Measurements from ENCODE around the gene DOCK1.

Gene DOCK1

DNA sequence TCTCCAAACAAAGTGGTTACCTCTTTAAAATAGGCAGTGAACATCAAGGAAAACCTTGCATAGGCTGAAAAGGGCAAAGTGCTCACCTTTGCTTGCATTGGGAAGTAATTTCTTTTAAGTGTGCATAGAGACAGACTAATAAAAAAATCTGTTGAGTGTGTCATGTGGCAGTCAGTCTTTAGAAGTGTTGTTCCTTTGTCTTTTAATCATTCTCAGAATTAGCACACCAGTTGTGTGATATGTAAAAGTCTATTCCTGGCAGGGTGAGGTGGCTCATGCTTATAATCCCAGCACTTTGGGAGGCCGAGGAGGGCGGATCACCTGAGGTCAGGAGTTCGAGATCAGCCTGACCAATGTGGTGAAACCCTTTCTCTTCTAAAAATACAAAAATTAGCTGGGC, 174.2 kb downstream of the DOCK1 start:
- Histone ChIP-seq H3K36me3 (ENCODE audit: control insufficient read depth, low read depth, low read length) (no peaks in the 10 kb centered on the region), H3K27me3 (ENCODE audit: control insufficient read depth, insufficient read depth, low read length) (no peaks in the 10 kb centered on the region), H3K27ac (ENCODE audit: low read length) (no peak overlapping the region), H3K9ac (ENCODE audit: low read length) (no peak overlapping the region), H3K4me1 (ENCODE audit: control insufficient read depth, low read depth, low read length) (peaks cover 8% of the 10 kb centered on the region), H3K9me3 (ENCODE audit: control insufficient read depth, low read depth, low read length) (no peaks in the 10 kb centered on the region), H3K4me3 (ENCODE audit: low read length) (no peak overlapping the region)

DNA sequence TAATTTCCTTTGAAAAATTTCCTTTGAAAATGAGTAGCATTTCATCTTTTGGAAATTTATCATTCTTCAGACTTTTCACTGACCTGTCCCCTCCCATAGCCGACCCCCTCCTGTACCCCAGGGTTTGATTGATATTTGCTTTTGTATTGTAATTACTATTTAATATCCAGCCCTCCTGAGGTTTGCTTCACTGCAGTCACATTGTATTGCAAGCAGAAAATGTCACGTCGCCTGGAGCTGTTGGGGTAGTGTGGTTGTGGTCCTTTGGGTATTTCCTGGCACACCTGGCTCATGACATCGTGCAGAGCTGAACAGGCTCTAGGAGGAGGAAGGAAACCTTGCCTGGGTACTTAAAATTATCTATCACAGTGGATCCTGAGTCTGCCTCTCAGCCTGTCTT, 175.1 kb downstream of the DOCK1 start:
- H3K27me3 ChIP-seq (ENCODE audit: control insufficient read depth, insufficient read depth, low read length) = no peaks in the 10 kb centered on the region
- H3K4me3 ChIP-seq (ENCODE audit: low read length) = no peak overlapping the region
- H3K9ac ChIP-seq (ENCODE audit: low read length) = no peak overlapping the region
- peaks cover 8% of the 10 kb centered on the region for H3K4me1 ChIP-seq (ENCODE audit: control insufficient read depth, low read depth, low read length)
- no peak overlapping the region for H3K27ac ChIP-seq (ENCODE audit: low read length)
- no peaks in the 10 kb centered on the region for H3K36me3 ChIP-seq (ENCODE audit: control insufficient read depth, low read depth, low read length)
- no peaks in the 10 kb centered on the region for H3K9me3 ChIP-seq (ENCODE audit: control insufficient read depth, low read depth, low read length)

DNA sequence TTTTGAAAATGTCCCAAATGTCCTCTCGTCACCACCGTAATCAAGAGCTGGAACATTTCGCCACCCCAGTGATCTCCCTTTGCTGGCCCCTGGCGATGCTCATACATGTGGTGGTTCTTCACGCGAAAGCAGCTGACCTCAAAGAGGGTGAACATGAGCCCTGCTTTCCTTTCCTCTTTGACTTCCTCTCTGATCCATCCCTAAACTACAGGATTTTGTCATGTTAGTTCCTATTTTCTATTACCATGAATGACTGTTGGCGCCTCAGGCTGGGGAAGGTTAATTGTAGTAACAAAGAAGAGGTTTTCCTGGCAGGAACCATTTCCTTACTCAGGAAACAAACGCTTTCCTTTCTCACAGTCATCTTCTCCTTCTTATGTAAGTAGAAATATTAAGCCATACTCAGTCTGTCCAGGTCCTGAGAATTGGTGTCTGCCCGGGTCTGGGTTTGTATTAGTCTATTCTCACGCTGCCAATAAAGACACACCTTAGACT, 176.7 kb downstream of the DOCK1 start:
- no peaks in the 10 kb centered on the region for H3K9me3 ChIP-seq (ENCODE audit: control insufficient read depth, low read depth, low read length)
- no peak overlapping the region for H3K27ac ChIP-seq (ENCODE audit: low read length)
- peaks cover 8% of the 10 kb centered on the region for H3K4me1 ChIP-seq (ENCODE audit: control insufficient read depth, low read depth, low read length)
- H3K9ac ChIP-seq (ENCODE audit: low read length) = no peak overlapping the region
- no peaks in the 10 kb centered on the region for H3K36me3 ChIP-seq (ENCODE audit: control insufficient read depth, low read depth, low read length)
- H3K4me3 ChIP-seq (ENCODE audit: low read length) = no peak overlapping the region
- no peaks in the 10 kb centered on the region for H3K27me3 ChIP-seq (ENCODE audit: control insufficient read depth, insufficient read depth, low read length)

DNA sequence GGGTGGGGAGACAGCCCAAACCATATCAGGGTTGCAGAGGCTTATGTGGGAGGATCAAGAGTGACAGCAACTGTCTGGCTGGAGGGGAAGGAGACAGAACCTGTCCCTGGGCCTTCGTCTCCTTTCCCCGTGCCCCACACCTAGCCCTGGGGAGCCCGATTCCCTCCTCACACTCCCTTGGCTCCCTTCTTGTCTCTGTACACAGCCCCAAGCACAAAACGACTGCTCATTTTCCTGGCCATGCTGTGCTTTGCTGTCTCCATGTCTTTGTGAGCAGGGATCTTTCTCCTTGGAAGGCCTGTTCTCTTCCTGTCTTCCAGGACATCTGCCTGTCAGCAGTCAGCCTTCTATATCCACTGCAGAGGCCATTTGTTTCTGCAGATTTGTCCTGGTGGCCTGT, 177.4 kb downstream of the DOCK1 start:
- peaks cover 8% of the 10 kb centered on the region for H3K4me1 ChIP-seq (ENCODE audit: control insufficient read depth, low read depth, low read length)
- H3K9ac ChIP-seq (ENCODE audit: low read length) = no peak overlapping the region
- no peaks in the 10 kb centered on the region for H3K27me3 ChIP-seq (ENCODE audit: control insufficient read depth, insufficient read depth, low read length)
- no peaks in the 10 kb centered on the region for H3K36me3 ChIP-seq (ENCODE audit: control insufficient read depth, low read depth, low read length)
- no peaks in the 10 kb centered on the region for H3K9me3 ChIP-seq (ENCODE audit: control insufficient read depth, low read depth, low read length)
- no peak overlapping the region for H3K27ac ChIP-seq (ENCODE audit: low read length)
- H3K4me3 ChIP-seq (ENCODE audit: low read length) = no peak overlapping the region

DNA sequence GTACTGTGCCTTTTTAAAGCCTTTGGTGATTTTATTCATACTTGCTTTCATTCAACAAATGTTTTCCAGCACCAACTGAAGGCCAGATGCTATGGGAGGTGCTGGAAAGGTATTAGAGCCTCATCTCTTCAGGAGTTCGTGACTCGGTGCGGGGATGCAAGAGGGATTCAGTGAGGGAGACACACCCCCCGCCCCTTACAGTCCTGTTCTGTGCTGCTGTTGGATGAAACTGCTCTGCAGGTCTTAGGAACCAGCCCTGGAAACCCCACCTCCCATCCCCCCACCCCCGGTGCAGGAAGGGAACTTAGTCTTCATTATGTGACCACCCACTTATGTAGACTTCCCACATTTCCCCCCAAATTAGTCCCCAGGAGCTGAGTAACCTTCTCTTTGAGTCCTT, 180.7 kb downstream of the DOCK1 start:
- H3K4me3 ChIP-seq (ENCODE audit: low read length) = no peak overlapping the region
- H3K4me1 ChIP-seq (ENCODE audit: control insufficient read depth, low read depth, low read length) = no peaks in the 10 kb centered on the region
- H3K9ac ChIP-seq (ENCODE audit: low read length) = no peak overlapping the region
- no peaks in the 10 kb centered on the region for H3K9me3 ChIP-seq (ENCODE audit: control insufficient read depth, low read depth, low read length)
- H3K36me3 ChIP-seq (ENCODE audit: control insufficient read depth, low read depth, low read length) = no peaks in the 10 kb centered on the region
- H3K27ac ChIP-seq (ENCODE audit: low read length) = no peak overlapping the region
- H3K27me3 ChIP-seq (ENCODE audit: control insufficient read depth, insufficient read depth, low read length) = no peaks in the 10 kb centered on the region

DNA sequence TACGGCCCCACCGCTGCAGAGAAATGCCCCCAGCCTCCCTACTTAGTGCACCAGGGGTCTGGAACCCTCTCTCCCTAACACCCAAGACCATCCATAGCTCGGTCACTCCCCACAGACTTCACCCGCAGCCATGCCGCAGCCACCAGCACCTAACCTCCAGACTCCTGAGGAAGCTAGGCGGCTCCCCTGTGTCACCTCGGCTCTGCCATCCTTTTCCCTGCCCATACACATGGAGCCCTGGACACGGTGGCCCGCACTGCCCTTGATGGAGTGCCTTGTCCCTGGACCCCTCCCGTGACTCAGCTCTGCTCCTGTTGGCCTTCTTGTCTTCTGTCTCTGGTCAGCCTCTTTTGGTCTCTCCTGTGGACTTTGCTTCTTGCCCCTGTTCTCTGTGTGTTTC, 183.7 kb downstream of the DOCK1 start:
- Histone ChIP-seq H3K4me1 (ENCODE audit: control insufficient read depth, low read depth, low read length) (no peaks in the 10 kb centered on the region), H3K9ac (ENCODE audit: low read length) (no peak overlapping the region), H3K9me3 (ENCODE audit: control insufficient read depth, low read depth, low read length) (no peaks in the 10 kb centered on the region)

DNA sequence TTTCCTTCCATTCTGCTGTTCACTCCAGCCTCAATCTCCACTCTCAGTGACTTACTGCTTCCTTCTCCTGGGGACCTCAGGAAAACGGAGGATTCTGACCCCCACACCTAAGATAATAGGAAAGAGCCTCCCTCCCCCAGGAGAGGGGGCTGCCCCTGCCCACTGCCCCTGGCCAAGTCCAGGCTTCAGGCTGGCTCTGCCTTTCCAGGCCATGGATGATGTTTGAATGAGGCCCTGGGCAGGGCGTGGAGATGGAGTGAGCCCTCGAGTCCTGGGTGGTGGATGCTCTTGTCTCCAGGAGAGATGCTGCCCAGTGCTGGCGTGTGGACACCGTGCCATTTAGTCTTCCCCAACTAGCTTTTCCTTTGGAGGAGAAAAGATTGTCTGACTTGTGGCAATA, 184.2 kb downstream of the DOCK1 start:
- Histone ChIP-seq H3K9me3 (ENCODE audit: control insufficient read depth, low read depth, low read length) (no peaks in the 10 kb centered on the region), H3K4me1 (ENCODE audit: control insufficient read depth, low read depth, low read length) (no peaks in the 10 kb centered on the region), H3K36me3 (ENCODE audit: control insufficient read depth, low read depth, low read length) (no peaks in the 10 kb centered on the region), H3K27me3 (ENCODE audit: control insufficient read depth, insufficient read depth, low read length) (no peaks in the 10 kb centered on the region), H3K27ac (ENCODE audit: low read length) (no peak overlapping the region), H3K9ac (ENCODE audit: low read length) (no peak overlapping the region), H3K4me3 (ENCODE audit: low read length) (no peak overlapping the region)

More for the DNA sequence above, 183.7 kb downstream of the DOCK1 start:
- Histone ChIP-seq H3K36me3 (ENCODE audit: control insufficient read depth, low read depth, low read length) (no peaks in the 10 kb centered on the region), H3K27ac (ENCODE audit: low read length) (no peak overlapping the region), H3K27me3 (ENCODE audit: control insufficient read depth, insufficient read depth, low read length) (no peaks in the 10 kb centered on the region), H3K4me3 (ENCODE audit: low read length) (no peak overlapping the region)

DNA sequence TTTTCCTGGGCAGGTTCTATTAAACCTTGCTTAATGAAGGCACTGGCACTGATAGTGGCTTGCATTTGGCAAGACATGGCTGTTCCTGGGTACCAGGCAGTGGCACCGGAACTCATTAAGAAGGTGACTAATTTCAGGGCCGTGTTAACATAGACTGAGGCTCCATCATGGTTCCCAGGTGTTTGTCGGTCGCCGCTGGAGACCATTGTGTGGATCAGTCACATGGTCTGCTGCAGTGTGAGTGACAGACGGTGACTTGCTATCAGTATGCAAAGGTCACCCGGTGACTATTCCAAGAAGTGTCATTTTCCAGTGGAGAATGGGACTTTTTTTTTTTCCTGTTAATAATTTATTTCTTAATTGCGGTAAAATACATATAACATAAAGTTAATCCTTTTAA, 184.9 kb downstream of the DOCK1 start:
- H3K4me1 ChIP-seq (ENCODE audit: control insufficient read depth, low read depth, low read length) = no peaks in the 10 kb centered on the region

DNA sequence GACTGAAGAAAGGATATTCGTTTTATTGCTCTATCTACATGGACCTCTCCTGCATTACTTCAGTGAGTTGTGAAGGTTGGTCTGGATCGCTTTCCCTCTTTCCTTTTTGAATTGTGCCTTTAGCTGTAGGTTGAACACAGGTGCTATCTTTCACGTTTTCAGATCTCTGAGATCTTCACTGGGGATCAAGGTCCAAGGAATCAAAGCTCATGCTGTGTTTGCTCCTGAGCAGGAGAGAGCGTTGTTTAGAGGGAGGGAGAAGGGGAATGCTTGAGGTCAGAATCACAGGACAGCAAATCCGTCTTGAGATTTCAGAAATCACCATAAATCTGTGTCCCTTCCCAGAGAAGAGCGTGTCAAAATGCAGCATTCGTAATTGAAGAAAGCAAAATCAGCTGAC, 186.1 kb downstream of the DOCK1 start:
- Histone ChIP-seq H3K27ac (ENCODE audit: low read length) (no peak overlapping the region), H3K9ac (ENCODE audit: low read length) (no peak overlapping the region), H3K4me1 (ENCODE audit: control insufficient read depth, low read depth, low read length) (no peaks in the 10 kb centered on the region), H3K36me3 (ENCODE audit: control insufficient read depth, low read depth, low read length) (no peaks in the 10 kb centered on the region), H3K4me3 (ENCODE audit: low read length) (no peak overlapping the region), H3K27me3 (ENCODE audit: control insufficient read depth, insufficient read depth, low read length) (no peaks in the 10 kb centered on the region), H3K9me3 (ENCODE audit: control insufficient read depth, low read depth, low read length) (no peaks in the 10 kb centered on the region)

More for the DNA sequence above, 184.9 kb downstream of the DOCK1 start:
- H3K4me3 ChIP-seq (ENCODE audit: low read length) = no peak overlapping the region
- H3K9ac ChIP-seq (ENCODE audit: low read length) = no peak overlapping the region
- H3K27ac ChIP-seq (ENCODE audit: low read length) = no peak overlapping the region
- no peaks in the 10 kb centered on the region for H3K9me3 ChIP-seq (ENCODE audit: control insufficient read depth, low read depth, low read length)
- H3K27me3 ChIP-seq (ENCODE audit: control insufficient read depth, insufficient read depth, low read length) = no peaks in the 10 kb centered on the region
- no peaks in the 10 kb centered on the region for H3K36me3 ChIP-seq (ENCODE audit: control insufficient read depth, low read depth, low read length)

DNA sequence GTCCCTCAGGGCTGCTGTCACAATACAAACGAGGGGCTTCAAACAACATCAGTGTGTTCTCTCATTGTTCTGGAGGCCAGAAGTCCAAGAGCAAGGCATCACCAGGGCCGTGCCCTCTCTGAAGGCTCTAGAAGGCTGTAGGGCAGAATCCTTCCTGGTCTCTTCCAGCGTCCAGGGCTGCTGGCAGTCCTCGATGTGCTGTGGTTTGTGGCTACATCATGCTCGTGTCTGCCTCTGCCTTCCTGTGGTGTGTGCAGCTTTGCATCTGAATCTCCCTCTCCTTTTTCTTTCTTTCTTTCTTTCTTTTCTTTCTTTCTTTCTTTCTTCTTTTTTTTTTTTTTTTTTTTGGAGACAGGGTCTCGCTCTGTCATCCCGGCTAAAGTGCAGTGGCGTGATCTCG, 187.7 kb downstream of the DOCK1 start:
- Histone ChIP-seq H3K27me3 (ENCODE audit: control insufficient read depth, insufficient read depth, low read length) (no peaks in the 10 kb centered on the region), H3K9ac (ENCODE audit: low read length) (no peak overlapping the region), H3K36me3 (ENCODE audit: control insufficient read depth, low read depth, low read length) (no peaks in the 10 kb centered on the region), H3K27ac (ENCODE audit: low read length) (no peak overlapping the region), H3K4me3 (ENCODE audit: low read length) (no peak overlapping the region), H3K4me1 (ENCODE audit: control insufficient read depth, low read depth, low read length) (no peaks in the 10 kb centered on the region), H3K9me3 (ENCODE audit: control insufficient read depth, low read depth, low read length) (no peaks in the 10 kb centered on the region)

DNA sequence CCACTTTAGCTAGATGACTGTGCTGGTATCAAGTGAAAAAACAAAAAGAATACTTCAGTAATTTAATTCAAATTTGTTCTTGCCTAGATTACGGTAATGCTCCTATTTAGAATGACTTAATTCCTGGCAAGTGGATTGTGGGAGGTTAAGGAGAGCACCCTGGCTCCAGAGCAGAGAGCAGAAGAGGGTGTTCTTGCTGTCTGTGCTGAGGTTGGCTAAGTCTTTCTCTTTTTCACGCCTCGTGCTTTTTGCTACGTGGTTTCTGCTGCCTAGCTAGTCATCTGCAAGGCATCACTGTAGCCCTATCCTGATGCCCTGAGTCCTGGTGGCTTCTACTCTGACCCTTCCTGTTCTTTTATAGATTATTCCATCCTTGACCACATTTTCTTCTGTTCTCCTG, 189.8 kb downstream of the DOCK1 start:
- H3K27ac ChIP-seq (ENCODE audit: low read length) = no peak overlapping the region
- H3K36me3 ChIP-seq (ENCODE audit: control insufficient read depth, low read depth, low read length) = no peaks in the 10 kb centered on the region
- no peak overlapping the region for H3K9ac ChIP-seq (ENCODE audit: low read length)
- H3K9me3 ChIP-seq (ENCODE audit: control insufficient read depth, low read depth, low read length) = no peaks in the 10 kb centered on the region
- H3K4me1 ChIP-seq (ENCODE audit: control insufficient read depth, low read depth, low read length) = no peaks in the 10 kb centered on the region
- no peak overlapping the region for H3K4me3 ChIP-seq (ENCODE audit: low read length)
- no peaks in the 10 kb centered on the region for H3K27me3 ChIP-seq (ENCODE audit: control insufficient read depth, insufficient read depth, low read length)

DNA sequence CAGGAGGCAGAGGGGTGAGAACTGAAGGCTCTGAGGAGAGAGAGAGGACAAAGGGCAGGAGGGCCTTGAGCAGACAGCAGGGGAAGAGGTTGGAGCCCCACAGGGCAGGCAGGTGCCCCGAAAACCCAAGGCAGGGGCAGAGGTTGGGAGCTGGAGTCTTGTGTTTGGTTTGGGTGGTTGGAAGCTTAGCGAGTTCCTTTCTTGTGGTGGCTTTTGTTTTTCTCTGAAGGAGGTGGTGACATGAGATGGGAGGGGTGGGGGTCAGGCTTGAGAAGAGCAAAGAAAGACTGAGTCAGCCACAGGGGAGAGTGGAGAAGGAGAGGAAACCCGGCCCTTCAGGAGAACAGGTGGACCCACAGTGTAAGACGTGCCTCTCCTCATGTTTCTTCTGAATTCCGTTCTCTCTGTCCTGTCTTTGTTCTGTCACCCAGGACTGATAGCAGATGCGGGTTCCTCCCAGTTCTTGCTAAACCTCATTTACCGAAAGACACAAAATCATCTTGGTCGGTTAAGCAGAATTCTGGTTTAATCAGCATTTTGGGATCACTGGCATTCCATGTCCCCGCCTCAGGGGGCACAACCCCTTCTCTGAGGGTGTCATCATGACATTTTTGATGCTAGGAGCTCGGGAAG, 195.9 kb downstream of the DOCK1 start:
- Histone ChIP-seq H3K9ac (ENCODE audit: low read length) (no peak overlapping the region), H3K4me3 (ENCODE audit: low read length) (no peak overlapping the region), H3K36me3 (ENCODE audit: control insufficient read depth, low read depth, low read length) (no peaks in the 10 kb centered on the region), H3K9me3 (ENCODE audit: control insufficient read depth, low read depth, low read length) (no peaks in the 10 kb centered on the region), H3K27me3 (ENCODE audit: control insufficient read depth, insufficient read depth, low read length) (no peaks in the 10 kb centered on the region), H3K4me1 (ENCODE audit: control insufficient read depth, low read depth, low read length) (no peaks in the 10 kb centered on the region), H3K27ac (ENCODE audit: low read length) (no peak overlapping the region)
